ENCODE results near the gene CHMP4B.

GRCh38 chr20:33857722-33858563 lies 46.8 kb downstream of the CHMP4B start:
- TF ChIP-seq CTCF (IDR thresholded peaks at IDR 0.05) (no peak), POLR2A (IDR thresholded peaks at IDR 0.05) (no peak), EP300 (IDR thresholded peaks at IDR 0.05) (no peak), POLR2AphosphoS5 (IDR thresholded peaks at IDR 0.05) (no peak)

Data from upper lobe of left lung (tissue), 4 donors.